Lung (tissue), 12 donors: ENCODE measurements around the gene MDFIC2. TPM values are rescaled to one million over a fixed set of nuclear protein-coding genes. Genes with fewer than 3 reads are reported as not detected.

ENCODE experiments used
- ATAC-seq: fragments of 200-7000 bp; cut with Tn5 transposase; one replicate; pipeline ENCODE4 v1.9.1; 2020; ENCODE audit warnings: moderate number of reproducible peaks; ENCODE audit not compliant: insufficient read depth, low FRiP score
- DNase-seq, 3 donors: peaks; one replicate each; pipeline ENCODE4 v3.0.0-alpha.2; 2013 to 2017
- H3K27ac ChIP-seq, 2 donors: one replicate each; pipeline ENCODE4 v1.5.1; 2013; ENCODE audit warnings: mild to moderate bottlenecking in 2 of 2, moderate library complexity in 2 of 2, control low read depth in 1 of 2, inconsistent platforms in 1 of 2, low read depth in 1 of 2, low read length in 1 of 2
- H3K27me3 ChIP-seq, 3 donors: one replicate each; pipeline ENCODE4 v1.5.1; 2013; ENCODE audit warnings: low read length in 2 of 3; ENCODE audit not compliant: control insufficient read depth in 3 of 3, insufficient read depth in 3 of 3
- H3K36me3 ChIP-seq, 4 donors: one replicate each; pipeline ENCODE4 v1.5.1; 2013; ENCODE audit warnings: low read length in 4 of 4, mild to moderate bottlenecking in 1 of 4, moderate library complexity in 1 of 4; ENCODE audit not compliant: control insufficient read depth in 4 of 4, insufficient read depth in 4 of 4
- H3K4me1 ChIP-seq, 5 donors: one replicate each; pipeline ENCODE4 v1.5.1; 2013; ENCODE audit warnings: low read length in 5 of 5, mild to moderate bottlenecking in 2 of 5, moderate library complexity in 1 of 5; ENCODE audit not compliant: control insufficient read depth in 5 of 5, insufficient read depth in 5 of 5
- H3K4me3 ChIP-seq: one replicate; pipeline ENCODE4 v1.5.1; 2013; ENCODE audit warnings: mild to moderate bottlenecking, control low read depth, moderate library complexity
- H3K9ac ChIP-seq, 2 donors: one replicate each; pipeline ENCODE4 v1.5.1; 2013; ENCODE audit warnings: low read length in 2 of 2, control low read depth in 1 of 2; ENCODE audit not compliant: insufficient read depth in 1 of 2
- H3K9me3 ChIP-seq, 4 donors: one replicate each; pipeline ENCODE4 v1.5.1; 2013; ENCODE audit warnings: low read length in 3 of 4, mild to moderate bottlenecking in 1 of 4, moderate library complexity in 1 of 4; ENCODE audit not compliant: control insufficient read depth in 4 of 4, insufficient read depth in 3 of 4
- CTCF ChIP-seq: IDR thresholded peaks from 2 replicates; pipeline ENCODE4 v1.5.1; 2012; ENCODE audit warnings: mild to moderate bottlenecking; ENCODE audit errors: control extremely low read depth, extremely low read depth
- WGBS, 2 donors: extraction: QIAGEN DNeasy Blood & Tissue Kit; methylation state at CpG; one replicate each; pipeline ENCODE4 v1.1.7; 2013; 5-methylcytosine and 5-hydroxymethylcytosine counted together
- polyA plus RNA-seq, 2 donors: library from polyadenylated mRNA; stranded (reverse); fragments of 200-250 nt; gene quantifications; one replicate each; pipeline ENCODE4 v1.2.1, GENCODE V29; 2013
- total RNA-seq, 2 donors: library from RNA; depleted of rRNA in 1 of 2; stranded (reverse); fragments of >200 nt in 1 of 2; gene quantifications; one replicate each; pipeline ENCODE4 v1.2.1, GENCODE V29; 2014 to 2021
- donor health status: control.
- donor health status: control.
- donor health status: Bipolar disorder and iron deficiency.
- donor health status: healthy.
- donor health status: DM: yes; HTN: yes; CAD: no.

The MDFIC2 gene
- total and polyA plus RNA-seq, 4 donors: not detected

- Histone ChIP-seq H3K4me3 (no peak overlapping the region), H3K4me1 (no peaks in the 10 kb centered on the region), H3K9me3 (peaks cover 0 to 3% (median 0%) of the 10 kb centered on the region in 4 donors), H3K36me3 (no peaks in the 10 kb centered on the region), H3K9ac (no peak overlapping the region), H3K27me3 (peaks cover 0 to 7% (median 0%) of the 10 kb centered on the region in 3 donors), H3K27ac (no peak overlapping the region)
- TF ChIP-seq CTCF: no peak
- ATAC-seq: no peak
- no peak for DNase-seq
- 77 to 84% methylated on average over 4 of the region's 4 CpGs for whole genome bisulfite sequencing, 2 donors
Observed at GRCh38 chr3:70245746-70246525, 66.5 kb downstream of the MDFIC2 start.

GRCh38 chr3:70244422-70244821 lies 68.0 kb downstream of the MDFIC2 start:
- Histone ChIP-seq H3K4me3 (no peak overlapping the region), H3K27ac (no peak overlapping the region), H3K4me1 (no peaks in the 10 kb centered on the region), H3K9ac (no peak overlapping the region), H3K27me3 (peaks cover 0 to 5% (median 0%) of the 10 kb centered on the region in 3 donors), H3K9me3 (peaks cover 0 to 3% (median 0%) of the 10 kb centered on the region in 4 donors), H3K36me3 (no peaks in the 10 kb centered on the region)
- DNase-seq (no peak), ATAC-seq (no peak)
- TF ChIP-seq CTCF: no peak
- 90 to 96% methylated on average over 2 of the region's 2 CpGs for WGBS, 2 donors

- H3K27ac ChIP-seq: no peak overlapping the region
- no peaks in the 10 kb centered on the region for H3K36me3 ChIP-seq
- no peaks in the 10 kb centered on the region for H3K4me1 ChIP-seq
- no peak overlapping the region for H3K4me3 ChIP-seq
- H3K9me3 ChIP-seq: peaks cover 0 to 3% (median 0%) of the 10 kb centered on the region in 4 donors
- no peak overlapping the region for H3K9ac ChIP-seq
- no peak for ATAC-seq
- no peak for DNase-seq
- WGBS, 2 donors: 73 to 85% methylated on average over 2 of the region's 2 CpGs
- peaks cover 0 to 5% (median 3%) of the 10 kb centered on the region in 3 donors for H3K27me3 ChIP-seq
- no peak for TF ChIP-seq CTCF
Observed at GRCh38 chr3:70242297-70242882, 70.0 kb downstream of the MDFIC2 start.
